Liver (tissue), 9 donors: ENCODE data around the gene CD2. TPM values are rescaled to one million over a fixed set of nuclear protein-coding genes. Genes with fewer than 3 reads are reported as not detected.

Source experiments
- DNase-seq: peaks from one replicate; pipeline ENCODE4 v3.0.0-alpha.2; 2017; ENCODE audit warnings: low spot score
- H3K27ac ChIP-seq, 2 donors: one replicate each; pipeline ENCODE4 v1.7.0; 2013; ENCODE audit warnings: inconsistent platforms in 2 of 2, low read length in 2 of 2, control low read depth in 1 of 2, low read depth in 1 of 2, mild to moderate bottlenecking in 1 of 2
- H3K27me3 ChIP-seq, 4 donors: one replicate each; pipeline versions ENCODE4 v1.6.1 to v1.7.0; 2013; ENCODE audit warnings: low read length in 3 of 4, inconsistent platforms in 1 of 4, mild to moderate bottlenecking in 1 of 4, moderate library complexity in 1 of 4; ENCODE audit not compliant: control insufficient read depth in 4 of 4, insufficient read depth in 4 of 4
- H3K36me3 ChIP-seq, 4 donors: one replicate each; pipeline versions ENCODE4 v1.6.1 to v1.7.0; 2013; ENCODE audit warnings: low read length in 3 of 4, mild to moderate bottlenecking in 3 of 4, low read depth in 1 of 4, moderate library complexity in 1 of 4; ENCODE audit not compliant: control insufficient read depth in 4 of 4, insufficient read depth in 3 of 4
- H3K4me1 ChIP-seq, 4 donors: one replicate each; pipeline versions ENCODE4 v1.6.1 to v1.7.0; 2013; ENCODE audit warnings: low read length in 3 of 4, mild to moderate bottlenecking in 3 of 4, moderate library complexity in 1 of 4; ENCODE audit not compliant: control insufficient read depth in 4 of 4, insufficient read depth in 4 of 4
- H3K4me3 ChIP-seq, 3 donors: one replicate each; pipeline versions ENCODE4 v1.6.1 to v1.7.0; 2013; ENCODE audit warnings: low read length in 3 of 3, control low read depth in 1 of 3, low read depth in 1 of 3, mild to moderate bottlenecking in 1 of 3
- H3K9ac ChIP-seq, 2 donors: one replicate each; pipeline ENCODE4 v1.7.0; 2013; ENCODE audit warnings: low read length in 2 of 2, mild to moderate bottlenecking in 2 of 2, moderate library complexity in 2 of 2, control low read depth in 1 of 2, low read depth in 1 of 2
- H3K9me3 ChIP-seq, 4 donors: one replicate each; pipeline versions ENCODE4 v1.6.1 to v1.7.0; 2013; ENCODE audit warnings: low read length in 3 of 4; ENCODE audit not compliant: control insufficient read depth in 4 of 4
- FOXA1 ChIP-seq: IDR thresholded peaks from 2 replicates; pipeline ENCODE4 v1.6.1; 2016; ENCODE audit warnings: antibody characterized with exemption
- FOXA2 ChIP-seq: IDR thresholded peaks from 2 replicates; pipeline ENCODE4 v1.6.1; 2016; ENCODE audit warnings: antibody characterized with exemption
- GABPA ChIP-seq, 2 donors: IDR thresholded peaks in 1 of 2; conservative IDR thresholded peaks in 1 of 2; 2 replicates each; pipeline ENCODE4 v1.6.1; 2016; ENCODE audit warnings: antibody characterized with exemption in 2 of 2, mild to moderate bottlenecking in 1 of 2, moderate library complexity in 1 of 2
- HNF4A ChIP-seq, 2 donors: conservative IDR thresholded peaks; 2 replicates each; pipeline ENCODE4 v1.6.1; 2016; ENCODE audit warnings: antibody characterized with exemption in 2 of 2, mild to moderate bottlenecking in 2 of 2
- HNF4G ChIP-seq: IDR thresholded peaks from 2 replicates; pipeline ENCODE4 v1.6.1; 2016; ENCODE audit warnings: antibody characterized with exemption
- JUND ChIP-seq, 2 donors: IDR thresholded peaks; 2 replicates each; pipeline ENCODE4 v1.6.1; 2016; ENCODE audit warnings: antibody characterized with exemption in 2 of 2
- NR2F2 ChIP-seq: IDR thresholded peaks from 2 replicates; pipeline ENCODE4 v1.6.1; 2016; ENCODE audit warnings: antibody characterized with exemption
- RAD21 ChIP-seq, 2 donors: IDR thresholded peaks; 2 replicates each; pipeline ENCODE4 v1.6.1; 2016; ENCODE audit warnings: antibody characterized with exemption in 2 of 2, mild to moderate bottlenecking in 2 of 2
- SP1 ChIP-seq: IDR thresholded peaks from 2 replicates; pipeline ENCODE4 v1.6.1; 2018; ENCODE audit warnings: antibody characterized with exemption, mild to moderate bottlenecking
- TAF1 ChIP-seq: conservative IDR thresholded peaks from 2 replicates; pipeline ENCODE4 v1.6.1; 2016; ENCODE audit warnings: antibody characterized with exemption, mild to moderate bottlenecking
- YY1 ChIP-seq: IDR thresholded peaks from 2 replicates; pipeline ENCODE4 v1.6.1; 2016; ENCODE audit warnings: antibody characterized with exemption, mild to moderate bottlenecking
- WGBS: extraction: QIAGEN DNeasy Blood & Tissue Kit; methylation state at CpG from one replicate; pipeline ENCODE4 v1.1.7; 2013; 5-methylcytosine and 5-hydroxymethylcytosine counted together
- polyA plus RNA-seq, 2 donors: library from polyadenylated mRNA; stranded (reverse) in 1 of 2; unstranded in 1 of 2; fragments of 200-250 nt in 1 of 2; fragments of >200 nt in 1 of 2; fragmentation: Nextera tagmentation in 1 of 2; extraction: Ambion mirVana in 1 of 2; gene quantifications; one replicate each; pipeline versions ENCODE4 v1.2.1 to v1.2.3, GENCODE V29; 2013 to 2015
- total RNA-seq, 2 donors: library from RNA; depleted of rRNA; stranded (reverse); fragments of >200 nt; gene quantifications; one replicate each; pipeline ENCODE4 v1.2.3, GENCODE V29; 2014
- TF ChIP-seq, protein P1 (sequence below): IDR thresholded peaks from 2 replicates; pipeline ENCODE4 v1.6.1; 2016; ENCODE audit warnings: antibody characterized with exemption
- TF ChIP-seq, protein P2 (sequence below): IDR thresholded peaks from 2 replicates; pipeline ENCODE4 v1.6.1; 2016; ENCODE audit warnings: antibody characterized with exemption
- donor health status: healthy.
- donor health status: healthy.
- donor health status: healthy.
- donor health status: healthy.
- donor health status: healthy.

Gene CD2
- total and polyA plus RNA-seq, 4 donors, result 0.28 to 1.5 (median 0.89) TPM

DNA sequence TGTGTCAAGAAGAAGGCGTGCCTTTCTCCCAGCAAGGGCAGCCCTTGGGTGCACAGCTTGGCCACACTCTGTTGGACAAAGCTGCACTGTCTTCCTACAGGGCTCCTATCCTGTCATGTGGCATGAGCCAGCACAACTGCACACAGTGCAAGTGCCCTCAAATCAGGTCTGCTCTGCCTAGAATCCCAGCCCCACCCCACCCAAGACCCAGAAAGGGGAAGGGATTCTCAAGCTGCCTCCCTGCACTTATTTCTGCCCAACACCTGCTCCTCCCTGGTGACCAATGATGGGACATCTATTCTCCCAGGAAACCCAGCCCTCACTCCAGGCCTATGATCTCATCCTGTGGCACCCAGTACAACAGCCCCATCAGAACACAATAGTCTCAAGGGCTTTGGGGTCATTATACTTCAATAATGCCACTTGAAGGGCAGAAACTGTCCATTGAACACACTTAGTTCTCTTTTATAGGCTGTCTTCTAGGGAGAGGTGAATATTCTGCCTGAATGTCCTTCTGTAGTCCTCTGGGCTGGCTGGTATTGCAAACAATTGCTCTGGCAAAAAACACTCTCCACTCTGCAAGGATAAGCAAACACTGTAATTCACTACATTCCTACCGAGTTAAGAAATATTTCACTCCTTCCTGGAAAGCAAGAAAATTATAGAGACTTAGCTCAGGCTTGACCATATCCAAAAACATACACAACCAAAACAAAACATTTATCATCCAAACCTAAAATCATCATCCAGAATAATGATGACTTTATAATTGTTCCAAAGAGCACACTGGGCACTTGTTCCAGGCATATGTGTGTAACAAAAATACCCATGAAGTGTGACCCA lies 43.6 kb upstream of the CD2 start:
- TF ChIP-seq YY1 (no peak), FOXA2 (no peak)
- no peak overlapping the region for H3K4me3 ChIP-seq
- no peaks in the 10 kb centered on the region for H3K27me3 ChIP-seq
- no peak overlapping the region for H3K27ac ChIP-seq
- WGBS, result 61% methylated on average over 2 of the region's 2 CpGs
- H3K9me3 ChIP-seq, result no peaks in the 10 kb centered on the region
- no peak overlapping the region for H3K9ac ChIP-seq
- H3K36me3 ChIP-seq, result no peaks in the 10 kb centered on the region
- no peak for DNase-seq
- H3K4me1 ChIP-seq, result no peaks in the 10 kb centered on the region

- DNase-seq, result no peak
- Histone ChIP-seq H3K9me3 (no peaks in the 10 kb centered on the region), H3K36me3 (no peaks in the 10 kb centered on the region), H3K9ac (no peak overlapping the region), H3K27ac (no peak overlapping the region), H3K4me1 (no peaks in the 10 kb centered on the region), H3K4me3 (no peak overlapping the region), H3K27me3 (no peaks in the 10 kb centered on the region)
- TF ChIP-seq HNF4A (conservative IDR thresholded peaks at IDR 0.05) (no peak), SP1 (no peak), JUND (IDR thresholded peaks at IDR 0.05) (no peak), HNF4G (no peak)
- TF ChIP-seq, protein P1, sequence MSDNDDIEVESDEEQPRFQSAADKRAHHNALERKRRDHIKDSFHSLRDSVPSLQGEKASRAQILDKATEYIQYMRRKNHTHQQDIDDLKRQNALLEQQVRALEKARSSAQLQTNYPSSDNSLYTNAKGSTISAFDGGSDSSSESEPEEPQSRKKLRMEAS, result no peak
- WGBS, result 78% methylated on average over 2 of the region's 2 CpGs
These were observed 42.9 kb upstream of the CD2 start for GRCh38 chr1:116711263-116711840.

GRCh38 chr1:116712510-116712909 lies 41.7 kb upstream of the CD2 start:
- WGBS, result 63% methylated on average over 6 of the region's 6 CpGs
- no peak for TF ChIP-seq GABPA (IDR thresholded peaks at IDR 0.05 in 1 of 2, conservative IDR thresholded peaks at IDR 0.05 in 1 of 2)
- no peak for TF ChIP-seq NR2F2
- no peak for TF ChIP-seq YY1
- TF ChIP-seq, protein P1, result no peak
- TF ChIP-seq, protein P2, sequence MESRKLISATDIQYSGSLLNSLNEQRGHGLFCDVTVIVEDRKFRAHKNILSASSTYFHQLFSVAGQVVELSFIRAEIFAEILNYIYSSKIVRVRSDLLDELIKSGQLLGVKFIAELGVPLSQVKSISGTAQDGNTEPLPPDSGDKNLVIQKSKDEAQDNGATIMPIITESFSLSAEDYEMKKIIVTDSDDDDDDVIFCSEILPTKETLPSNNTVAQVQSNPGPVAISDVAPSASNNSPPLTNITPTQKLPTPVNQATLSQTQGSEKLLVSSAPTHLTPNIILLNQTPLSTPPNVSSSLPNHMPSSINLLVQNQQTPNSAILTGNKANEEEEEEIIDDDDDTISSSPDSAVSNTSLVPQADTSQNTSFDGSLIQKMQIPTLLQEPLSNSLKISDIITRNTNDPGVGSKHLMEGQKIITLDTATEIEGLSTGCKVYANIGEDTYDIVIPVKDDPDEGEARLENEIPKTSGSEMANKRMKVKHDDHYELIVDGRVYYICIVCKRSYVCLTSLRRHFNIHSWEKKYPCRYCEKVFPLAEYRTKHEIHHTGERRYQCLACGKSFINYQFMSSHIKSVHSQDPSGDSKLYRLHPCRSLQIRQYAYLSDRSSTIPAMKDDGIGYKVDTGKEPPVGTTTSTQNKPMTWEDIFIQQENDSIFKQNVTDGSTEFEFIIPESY, result no peak
- no peak for TF ChIP-seq SP1
- TF ChIP-seq RAD21 (IDR thresholded peaks at IDR 0.05), result no peak
- no peak for TF ChIP-seq FOXA1
- TF ChIP-seq HNF4A (conservative IDR thresholded peaks at IDR 0.05), result no peak
- no peak for TF ChIP-seq TAF1
- TF ChIP-seq HNF4G, result no peak
- no peak overlapping the region for H3K4me3 ChIP-seq
- no peaks in the 10 kb centered on the region for H3K4me1 ChIP-seq
- H3K9ac ChIP-seq, result no peak overlapping the region
- DNase-seq, result no peak
- no peaks in the 10 kb centered on the region for H3K9me3 ChIP-seq
- H3K36me3 ChIP-seq, result no peaks in the 10 kb centered on the region
- no peak overlapping the region for H3K27ac ChIP-seq
- H3K27me3 ChIP-seq, result no peaks in the 10 kb centered on the region
